COLO668 (cell line): ENCODE measurements around the gene CLASP1.
"Not testable (repeated sequence)": the region's sequence is repeated elsewhere in the genome, so short reads cannot be mapped to it uniquely, and the experiment has no call there.

Source experiments
- DNase-seq: peaks from one replicate; lab custom pipeline; 2025; ENCODE audit not compliant: unreplicated experiment; lab: John Stamatoyannopoulos, UW

The CLASP1 gene

DNA sequence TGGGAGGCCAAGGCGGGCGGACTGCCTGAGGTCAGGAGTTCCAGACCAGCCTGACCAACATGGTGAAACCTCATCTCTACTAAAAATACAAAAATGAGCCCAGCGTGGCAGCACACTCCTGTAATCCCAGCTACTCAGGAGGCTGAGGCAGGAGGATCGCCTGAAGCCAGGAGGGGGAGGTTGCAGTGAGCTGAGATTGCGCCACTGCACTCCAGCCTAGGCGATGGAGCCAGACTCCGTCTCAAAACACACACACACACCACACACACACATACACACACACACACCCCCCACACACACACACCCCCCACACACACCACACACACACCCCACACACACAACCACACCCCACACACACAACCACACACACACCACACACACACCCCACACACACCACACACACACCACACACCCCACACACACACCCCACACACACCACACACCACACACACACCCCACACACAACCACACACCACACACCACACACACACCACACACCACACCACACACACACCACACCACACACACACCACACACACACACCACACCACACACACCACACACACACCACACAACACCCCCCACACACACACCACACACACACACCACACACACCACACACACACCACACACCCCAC lies 170.8 kb downstream of the CLASP1 start:
- not testable (repeated sequence) for DNase-seq

DNA sequence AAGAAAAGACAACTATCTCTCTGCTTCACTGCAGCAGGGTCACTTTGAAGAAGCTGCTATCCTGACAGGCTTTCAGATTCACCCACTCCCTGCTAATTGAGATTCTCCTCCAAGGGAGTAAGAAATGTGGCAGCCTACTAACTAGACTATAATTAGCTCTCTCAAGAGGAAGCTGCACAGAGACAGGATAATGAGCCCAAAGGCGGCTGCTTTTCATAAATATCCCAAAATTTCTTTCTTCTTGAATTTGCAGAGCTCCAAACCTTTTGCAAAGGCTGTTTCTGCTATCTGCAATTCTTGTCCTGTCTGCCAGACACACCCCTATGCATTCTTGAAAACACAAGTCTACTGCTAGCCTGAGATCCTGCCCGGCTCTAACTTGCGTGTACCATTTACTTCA lies 172.6 kb downstream of the CLASP1 start:
- DNase-seq = no peak

DNA sequence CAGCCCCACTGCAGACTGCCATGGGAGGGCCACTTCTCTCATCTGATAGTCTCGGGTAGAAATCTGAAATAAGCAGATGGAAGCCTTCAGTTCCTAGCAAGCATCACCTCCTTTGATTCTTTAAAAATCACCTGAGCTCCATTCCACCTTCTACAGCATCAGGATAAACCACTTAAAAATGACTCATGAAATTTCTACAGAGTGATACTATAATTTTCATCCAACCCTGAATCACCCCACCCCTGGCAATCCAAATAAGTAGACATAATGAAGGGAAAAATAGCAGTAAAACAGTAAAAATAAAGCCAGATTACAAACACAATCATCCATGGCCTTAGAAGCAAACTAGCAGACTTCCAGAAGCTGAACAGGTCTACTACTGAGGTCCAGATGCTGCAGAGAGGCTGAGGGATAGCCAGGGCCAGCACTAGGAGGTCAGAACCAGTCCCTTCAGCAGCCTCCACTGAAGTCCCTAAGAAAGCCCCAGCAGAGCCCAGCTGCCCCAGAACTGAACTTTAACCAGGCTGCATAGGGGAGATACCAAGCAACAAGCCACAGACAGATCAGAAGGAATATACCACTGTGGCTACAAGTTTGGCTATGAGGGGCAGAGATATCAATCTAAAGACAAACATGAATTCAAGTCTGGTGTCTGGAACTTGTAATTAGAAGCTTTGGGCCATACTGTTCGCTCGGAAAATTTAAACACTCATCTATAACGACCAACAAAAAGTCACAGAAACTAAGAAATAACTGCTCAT lies 173.3 kb downstream of the CLASP1 start:
- DNase-seq = no peak

DNA sequence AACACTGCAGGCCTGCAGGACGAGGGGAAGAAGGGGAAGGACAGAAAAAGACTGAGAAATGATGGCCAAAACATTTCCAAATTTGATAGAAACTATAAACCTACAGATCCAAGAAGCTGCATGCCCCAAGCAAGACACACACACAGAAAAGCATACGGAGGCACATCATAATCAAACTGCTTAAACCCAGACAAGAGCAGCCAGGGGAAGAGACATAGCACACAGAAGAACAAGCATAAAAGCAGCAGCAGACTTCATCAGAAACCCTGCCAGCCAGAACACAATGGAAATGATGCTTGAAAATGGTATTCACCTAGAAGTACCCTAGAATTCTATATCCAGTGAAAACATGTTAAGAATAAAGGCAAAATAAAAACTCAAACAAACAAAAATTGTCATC lies 175.8 kb downstream of the CLASP1 start:
- DNase-seq = no peak

DNA sequence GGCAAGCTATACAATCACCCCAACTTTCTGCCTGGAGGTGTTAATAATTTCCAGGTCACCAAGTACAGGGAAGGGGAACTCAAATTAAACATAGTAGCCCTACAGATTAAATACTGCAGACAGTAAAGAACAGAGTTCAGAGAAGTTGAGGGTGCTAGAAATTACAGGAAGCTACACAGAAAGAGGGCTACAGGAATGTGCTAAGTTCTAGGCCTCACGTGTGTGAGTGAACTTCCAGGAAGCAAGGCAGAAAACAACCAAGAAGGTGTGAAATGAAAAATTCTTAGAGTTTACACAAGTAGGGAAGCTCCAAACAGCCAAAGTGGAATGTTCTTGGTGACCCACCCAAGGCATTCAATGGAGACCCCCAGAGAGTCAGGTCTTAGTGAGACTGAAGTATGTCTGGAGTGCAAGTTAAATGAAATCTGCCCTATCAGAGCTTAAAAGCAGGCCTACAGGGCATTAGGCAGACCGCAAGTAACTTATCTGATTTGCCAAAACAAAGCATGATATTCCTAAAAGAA lies 176.7 kb downstream of the CLASP1 start:
- no peak for DNase-seq

DNA sequence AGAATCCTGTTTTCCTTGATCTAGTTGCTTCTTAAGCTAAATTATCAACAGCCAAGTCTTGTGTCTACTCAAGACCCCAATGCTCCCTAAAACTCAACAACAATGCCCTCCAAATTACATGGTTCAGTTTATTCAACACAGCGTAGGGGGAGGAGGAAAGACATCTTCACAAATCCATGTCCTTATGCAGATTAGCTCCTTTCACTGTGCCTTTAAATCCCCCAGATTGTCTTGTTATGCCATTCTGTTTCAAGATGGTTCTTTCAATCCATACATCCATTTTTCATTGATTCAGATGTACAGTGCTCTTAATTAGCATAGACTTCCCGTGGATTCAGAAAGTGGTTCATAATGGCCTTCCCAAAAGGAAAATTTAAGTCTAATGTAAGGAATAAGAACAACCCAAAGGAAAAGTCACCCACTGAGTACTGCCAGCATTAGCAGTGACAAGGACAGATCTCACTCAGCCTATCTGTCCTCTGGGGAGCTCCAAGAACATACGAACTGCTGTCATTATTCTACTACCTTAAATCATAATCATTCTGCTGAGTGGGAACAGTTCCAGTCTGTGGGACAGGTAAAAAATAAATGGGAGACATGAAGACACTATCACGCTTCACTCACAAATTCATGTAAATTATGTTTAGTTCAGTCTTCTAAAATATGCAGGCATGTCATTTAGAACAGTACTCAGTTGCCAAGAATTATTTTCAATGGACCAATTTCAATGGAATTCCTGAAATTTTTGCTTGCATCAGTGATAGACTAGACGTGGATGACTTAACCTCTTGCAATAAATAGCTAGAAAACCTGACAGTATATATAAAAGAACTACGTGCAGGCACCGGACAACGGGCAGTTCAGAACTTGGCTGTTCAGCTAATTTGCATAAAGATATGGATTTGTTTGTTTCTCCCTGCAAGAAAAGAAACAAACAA lies 177.5 kb downstream of the CLASP1 start:
- DNase-seq = no peak

DNA sequence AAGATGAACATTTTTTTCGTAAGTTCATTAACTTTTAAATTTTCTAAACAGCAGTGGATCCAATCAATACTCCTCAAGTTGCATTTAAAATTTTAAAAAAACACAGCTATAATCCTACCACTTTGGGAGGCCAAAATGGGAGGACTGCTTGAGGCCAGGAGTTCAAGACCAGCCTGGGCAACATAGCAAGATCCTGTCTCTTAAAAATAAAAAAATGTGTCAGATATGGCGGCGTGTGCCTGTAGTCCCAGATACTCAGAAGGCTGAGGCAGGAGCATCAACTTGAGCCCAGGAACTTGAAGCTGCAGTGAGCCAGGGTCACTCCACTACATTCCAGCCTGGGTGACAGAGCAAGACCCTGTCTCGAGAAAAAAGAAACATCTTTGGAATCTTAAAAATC lies 178.3 kb downstream of the CLASP1 start:
- no peak for DNase-seq

DNA sequence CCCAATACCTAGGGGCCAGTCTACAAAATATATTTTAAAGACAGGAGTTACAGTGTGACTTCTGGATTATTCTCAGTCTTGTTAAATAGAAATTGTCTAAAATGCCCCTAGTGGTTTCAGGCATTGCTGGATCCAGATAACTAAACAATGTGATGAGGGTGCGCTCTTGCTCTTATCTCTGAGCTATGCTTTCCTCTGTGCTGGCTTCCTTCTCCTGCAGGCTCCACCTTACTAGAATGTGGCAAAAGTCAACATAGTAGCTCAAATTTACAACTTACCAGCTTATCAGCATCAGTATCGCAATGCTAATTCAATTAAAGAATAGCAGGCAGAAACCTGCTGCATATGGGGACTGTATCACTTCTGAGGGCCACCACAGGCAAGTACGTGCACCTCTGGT lies 179.9 kb downstream of the CLASP1 start:
- DNase-seq = no peak

DNA sequence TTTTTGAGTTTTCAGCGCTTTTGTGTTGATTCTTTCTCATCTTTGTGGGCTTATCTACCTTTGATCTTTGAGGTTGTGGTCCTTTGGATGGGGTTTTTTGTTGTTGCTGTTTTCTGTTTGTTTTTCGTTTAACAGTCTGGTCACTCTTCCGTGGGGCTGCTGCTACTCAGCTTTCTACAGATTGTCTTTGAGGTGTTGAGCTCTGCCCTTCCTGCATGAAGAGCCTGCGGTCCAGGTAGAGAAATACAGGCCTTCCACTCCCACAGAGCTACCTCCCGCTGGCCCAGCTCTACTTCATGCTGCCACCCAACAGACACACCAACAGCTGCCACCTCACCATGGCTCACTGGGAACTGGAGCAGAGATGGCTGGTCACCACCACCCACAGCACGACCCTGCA lies 180.3 kb downstream of the CLASP1 start:
- no peak for DNase-seq

DNA sequence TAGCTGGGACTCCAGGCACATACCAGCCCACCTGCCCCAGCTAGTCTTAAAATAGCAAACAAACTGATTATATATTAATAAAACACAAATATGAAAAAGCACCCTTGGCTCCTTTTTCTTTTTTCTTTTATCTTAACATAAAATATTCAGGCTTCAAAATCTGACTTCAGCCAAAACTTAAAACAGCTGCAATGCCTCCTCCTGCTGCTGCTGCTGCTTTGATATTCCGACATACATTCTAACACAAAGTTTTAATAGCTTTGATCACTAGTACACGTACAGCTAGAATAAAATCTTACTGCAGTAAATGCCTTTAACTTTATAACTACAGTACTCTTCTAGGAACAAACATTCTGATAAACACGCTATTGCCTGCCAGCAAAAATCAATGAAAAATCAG lies 190.0 kb downstream of the CLASP1 start:
- DNase-seq = no peak

DNA sequence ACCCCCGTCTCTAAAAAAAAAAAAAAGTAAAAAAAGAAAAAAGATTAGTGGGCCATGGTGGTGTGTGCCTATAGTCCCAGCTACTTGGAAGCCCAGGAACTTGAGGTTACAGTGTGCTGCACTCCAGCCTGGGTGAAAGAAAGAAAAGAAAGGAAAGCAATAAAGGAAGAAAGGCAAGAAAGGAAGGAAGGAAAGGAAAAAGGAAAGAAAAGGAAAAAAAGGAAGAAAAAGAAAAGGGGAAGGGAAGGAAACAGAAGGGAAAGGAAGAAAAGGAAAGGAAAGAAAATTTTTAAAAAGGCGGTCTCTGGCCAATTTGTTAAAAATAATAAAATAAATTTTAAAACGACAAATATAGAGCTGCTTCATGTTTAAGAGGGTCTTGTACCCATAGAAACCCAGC lies 192.9 kb downstream of the CLASP1 start:
- DNase-seq = no peak

DNA sequence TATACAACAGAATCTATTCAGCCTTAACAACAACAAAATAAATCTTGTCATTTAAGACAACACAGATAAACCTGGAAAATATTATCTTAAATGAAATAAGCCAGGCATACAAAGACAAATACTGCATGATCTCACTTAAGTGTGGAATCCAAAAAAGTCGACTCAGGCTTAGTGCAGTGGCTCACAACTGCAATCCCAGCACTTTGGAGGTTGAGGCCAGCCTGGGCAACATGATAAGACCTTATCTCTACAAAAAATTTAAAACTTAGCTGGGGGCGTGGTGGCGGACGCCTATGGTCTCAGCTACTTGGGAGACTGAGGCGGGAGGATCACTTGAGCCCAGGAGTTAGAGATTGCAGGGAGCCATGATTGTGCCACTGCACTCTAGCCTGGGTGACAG lies 193.8 kb downstream of the CLASP1 start:
- no peak for DNase-seq

DNA sequence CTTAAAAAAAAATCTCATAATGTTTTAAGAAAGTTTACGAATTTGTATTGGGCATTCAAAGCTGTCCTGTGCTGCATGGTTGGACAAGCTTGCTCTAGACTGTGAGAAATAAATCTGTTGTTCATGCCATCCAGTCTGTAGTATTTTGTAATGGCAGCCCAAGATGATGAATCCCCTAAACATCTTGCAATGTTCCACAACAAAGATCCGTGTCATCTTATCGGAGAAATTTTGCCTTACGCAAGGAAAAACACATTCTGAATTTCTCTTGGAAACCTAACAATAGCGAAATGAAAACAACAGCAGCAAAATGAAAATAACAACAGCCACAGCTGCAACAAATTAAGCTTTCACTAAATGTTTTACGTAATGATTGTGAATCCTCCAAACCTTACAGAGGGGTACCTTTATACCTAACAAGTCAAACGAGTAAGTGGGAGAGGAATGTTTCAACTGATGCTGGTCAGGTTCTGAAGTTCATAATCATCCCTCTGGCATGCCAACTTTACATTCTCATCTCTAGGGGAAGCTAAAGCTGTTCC lies 194.6 kb downstream of the CLASP1 start:
- DNase-seq = no peak

DNA sequence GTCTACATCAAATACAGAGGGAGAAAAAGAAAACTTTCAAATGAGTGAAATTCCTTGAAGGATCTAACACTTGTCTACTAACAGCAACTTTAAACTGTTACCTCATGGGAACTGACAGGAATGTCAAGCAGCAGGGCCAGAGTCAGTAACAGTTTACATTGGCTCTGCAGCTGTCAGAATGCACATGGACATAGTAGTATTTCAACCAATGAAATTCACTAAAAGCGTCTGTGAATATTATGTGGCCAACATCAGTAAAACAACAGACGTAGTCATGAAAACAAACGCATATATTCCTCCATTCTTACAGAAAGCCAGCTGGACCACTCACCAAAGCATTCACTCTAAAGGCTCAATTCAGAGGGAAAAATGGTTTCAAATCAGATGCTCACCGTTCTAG lies 197.9 kb downstream of the CLASP1 start:
- no peak for DNase-seq

DNA sequence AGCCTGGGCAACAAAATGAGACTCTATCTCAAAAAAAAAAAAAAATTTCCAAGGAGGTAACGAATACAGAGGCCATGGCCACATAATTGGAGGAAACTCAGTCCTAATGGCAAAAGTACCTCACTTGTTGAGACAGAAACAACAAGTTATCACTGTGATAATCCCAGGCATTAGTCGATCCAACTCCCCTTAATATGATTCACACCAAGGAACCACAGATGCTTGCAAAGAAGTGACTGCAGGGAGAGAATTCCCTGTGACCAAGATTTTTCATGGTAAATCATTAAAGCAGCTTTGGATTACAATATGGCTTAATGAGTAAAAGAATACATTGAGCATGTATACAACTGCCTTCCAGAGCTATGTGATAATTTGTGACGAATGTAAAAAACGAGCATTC lies 199.0 kb downstream of the CLASP1 start:
- no peak for DNase-seq

DNA sequence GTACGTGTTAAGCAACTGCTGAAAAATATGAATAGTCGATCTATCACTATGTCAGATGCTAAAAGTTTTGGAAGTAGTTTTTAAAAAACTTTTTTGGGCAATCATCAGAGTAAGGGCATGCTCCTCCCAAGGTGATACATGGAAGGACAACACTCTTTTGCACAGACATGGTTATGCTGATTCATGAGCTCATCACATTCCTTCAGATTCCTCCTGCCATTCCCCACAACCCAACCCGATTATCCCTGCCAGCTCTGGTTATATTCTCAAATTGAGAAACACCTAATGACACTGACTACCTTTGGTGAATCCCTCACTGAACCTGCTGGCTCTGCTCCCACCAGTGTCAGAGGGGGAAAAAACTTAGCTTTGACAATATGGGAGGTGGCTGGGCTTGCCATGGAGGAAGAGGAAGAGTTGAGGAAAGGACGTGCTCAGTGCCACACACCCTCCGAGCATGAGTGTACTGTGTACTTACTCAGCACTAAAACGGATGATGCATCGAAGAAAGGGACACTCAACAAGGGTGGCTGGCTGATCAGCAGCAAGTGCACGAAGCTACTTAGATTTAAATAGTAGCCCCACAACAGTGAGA lies 202.5 kb downstream of the CLASP1 start:
- DNase-seq = no peak

DNA sequence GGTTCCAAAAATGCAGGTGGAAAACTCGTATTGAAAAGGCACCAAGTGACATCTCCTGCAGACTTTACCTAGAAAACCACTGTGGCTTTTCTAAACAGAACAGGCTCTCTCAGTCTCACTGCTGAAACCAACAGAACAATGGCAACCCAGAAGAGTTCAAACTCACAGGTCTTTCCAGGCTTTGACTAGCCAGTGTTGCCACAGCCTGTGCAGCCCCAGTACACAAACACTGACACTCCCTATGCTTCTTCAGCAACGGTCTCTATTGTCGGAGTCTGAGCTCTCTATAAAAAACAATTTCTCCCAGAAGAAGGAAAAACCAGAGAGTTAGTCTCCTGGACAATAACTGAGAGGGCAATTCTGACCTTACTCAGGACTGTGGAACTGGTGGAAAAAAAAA lies 206.4 kb downstream of the CLASP1 start:
- DNase-seq = no peak

DNA sequence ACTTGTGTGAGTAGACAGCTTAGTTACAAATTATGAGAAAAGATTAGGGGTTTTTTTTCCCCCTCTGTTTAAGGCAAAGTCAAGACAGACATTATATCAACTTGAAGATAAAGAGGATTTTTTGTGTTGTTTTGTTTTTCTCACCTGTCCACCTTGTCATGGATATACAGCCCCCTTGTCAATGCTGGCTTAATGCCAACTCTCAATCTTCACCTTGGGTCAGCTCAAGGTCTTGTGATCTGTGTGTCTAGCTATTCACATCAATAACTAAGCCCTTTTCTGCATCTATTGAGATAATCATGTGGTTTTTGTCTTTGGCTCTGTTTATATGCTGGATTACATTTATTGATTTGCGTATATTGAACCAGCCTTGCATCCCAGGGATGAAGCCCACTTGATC lies 211.0 kb downstream of the CLASP1 start:
- DNase-seq = not testable (repeated sequence)

DNA sequence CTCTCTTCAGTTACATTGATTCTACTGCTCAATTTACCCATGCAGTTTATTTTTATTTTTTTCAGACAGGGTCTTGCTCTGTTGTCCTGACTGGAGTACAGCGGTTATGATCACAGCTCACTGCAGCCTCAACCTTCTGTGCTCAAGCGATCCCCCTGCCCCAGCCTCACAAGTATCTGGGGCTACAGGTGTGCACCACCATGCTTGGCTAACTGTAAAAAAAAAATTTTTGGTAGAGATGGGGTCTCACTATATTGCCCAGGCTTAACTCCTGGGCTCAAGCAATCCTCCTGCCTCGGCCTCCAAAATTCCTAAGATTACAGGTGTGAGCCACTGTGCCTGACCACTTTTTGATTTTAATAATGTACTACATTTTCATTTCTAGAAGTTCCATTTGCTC lies 212.3 kb downstream of the CLASP1 start:
- DNase-seq = no peak

DNA sequence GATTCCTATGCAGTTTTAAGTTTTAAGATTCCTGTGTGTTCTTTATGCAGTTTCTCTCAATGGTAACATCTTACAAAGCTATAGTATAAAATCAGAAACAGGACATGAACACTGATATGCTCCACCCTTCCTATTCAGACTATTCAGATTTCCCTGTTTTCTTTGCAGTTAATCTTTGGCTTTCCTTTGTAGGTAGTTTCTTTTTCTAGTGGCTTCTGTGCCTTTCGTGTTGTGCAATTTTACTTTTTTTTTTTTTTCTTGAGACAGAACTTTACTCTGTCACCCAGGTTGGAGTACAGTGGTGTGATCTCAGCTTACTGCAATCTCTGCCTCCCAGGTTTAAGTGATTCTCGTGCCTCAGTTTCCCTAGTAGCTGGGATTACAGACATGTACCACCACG lies 213.5 kb downstream of the CLASP1 start:
- no peak for DNase-seq

DNA sequence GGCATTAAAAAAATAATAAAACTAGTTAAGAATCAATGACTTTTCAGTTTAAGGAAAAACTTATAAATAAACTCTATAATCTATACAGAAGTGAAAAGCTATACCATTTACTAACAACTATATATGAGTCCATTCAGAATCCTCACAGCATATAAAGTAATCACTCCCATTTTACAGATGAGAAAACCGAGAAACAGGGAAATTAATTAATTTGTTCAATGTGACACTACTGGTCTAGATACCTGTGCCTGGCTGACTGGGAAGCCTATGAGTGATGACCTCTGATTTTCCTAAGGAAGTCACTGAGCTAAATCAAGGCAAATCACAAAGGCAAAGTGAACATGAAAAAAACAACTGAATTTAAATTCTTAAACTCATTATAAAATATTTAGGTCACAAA lies 218.0 kb downstream of the CLASP1 start:
- no peak for DNase-seq
